Right hindlimb (tissue), 1 donor: ENCODE results near the gene DCAF16.

ENCODE experiments used
- DNase-seq: peaks from one replicate; pipeline ENCODE4 v3.0.0-alpha.2; 2018

Gene DCAF16

DNA sequence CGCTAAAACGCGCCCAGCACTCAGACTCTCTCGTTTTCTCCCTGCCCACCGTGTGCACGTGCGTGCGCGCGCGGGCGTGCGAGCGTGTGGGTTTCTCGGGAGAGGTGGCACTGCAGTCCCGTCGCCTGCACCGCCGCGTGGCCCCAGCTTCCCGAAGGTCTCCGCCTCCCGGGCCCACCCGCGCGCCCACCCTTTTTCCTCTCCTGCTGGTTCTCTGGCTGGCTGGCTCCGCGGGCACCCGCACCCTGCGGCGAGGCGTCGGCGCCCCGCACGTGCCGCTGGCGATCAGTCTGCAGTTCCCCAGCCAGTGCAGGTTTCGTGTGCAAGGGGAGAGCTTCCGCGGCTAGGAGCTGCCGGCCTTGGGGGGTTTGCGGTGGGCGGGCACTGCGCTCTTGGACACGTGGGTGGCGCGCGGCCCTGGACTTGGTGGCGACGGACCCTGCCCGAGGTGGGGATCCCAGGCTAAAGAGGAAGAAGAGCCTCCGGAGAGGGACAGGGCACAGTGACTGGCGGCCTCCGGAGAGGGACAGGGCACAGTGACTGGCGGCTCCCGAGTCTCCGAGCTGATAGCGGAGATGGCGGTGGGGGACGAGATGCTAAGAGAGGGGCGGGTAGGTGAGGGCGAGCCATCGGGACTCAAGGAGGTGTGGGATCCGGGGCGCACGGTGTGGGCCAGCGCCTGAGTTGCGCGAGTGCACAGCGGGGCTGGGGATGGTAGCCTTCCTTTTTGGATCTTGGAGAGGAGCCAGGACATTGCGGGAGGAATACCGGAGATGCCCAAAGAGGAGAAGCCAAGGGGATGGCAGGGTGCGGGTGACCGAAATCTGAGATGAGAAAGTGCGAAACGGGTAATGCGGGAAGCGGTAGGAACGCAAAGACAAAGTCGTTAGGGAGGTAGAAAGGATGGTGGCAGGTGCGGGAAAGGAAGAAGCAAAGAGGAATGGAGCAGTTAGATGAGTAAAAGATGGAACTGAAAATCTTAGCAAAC lies 29.0 kb downstream of the DCAF16 start, which contains the start of gene FAM184B:
Gene FAM184B (minus strand): TSS at position 322 of the 988 bp plus-strand sequence. CDS start 322 bp downstream, outside the sequence.
- DNase-seq: peak; percentile 47

- DNase-seq: no peak
These were observed 29.9 kb downstream of the DCAF16 start for GRCh38 chr4:17780501-17781299.

GRCh38 chr4:17778431-17778830 lies 32.1 kb downstream of the DCAF16 start:
- no peak for DNase-seq

GRCh38 chr4:17773135-17773698 lies 37.3 kb downstream of the DCAF16 start:
- no peak for DNase-seq

- DNase-seq: peak; percentile 33
These were observed 39.2 kb downstream of the DCAF16 start for GRCh38 chr4:17771284-17771908.

DNA sequence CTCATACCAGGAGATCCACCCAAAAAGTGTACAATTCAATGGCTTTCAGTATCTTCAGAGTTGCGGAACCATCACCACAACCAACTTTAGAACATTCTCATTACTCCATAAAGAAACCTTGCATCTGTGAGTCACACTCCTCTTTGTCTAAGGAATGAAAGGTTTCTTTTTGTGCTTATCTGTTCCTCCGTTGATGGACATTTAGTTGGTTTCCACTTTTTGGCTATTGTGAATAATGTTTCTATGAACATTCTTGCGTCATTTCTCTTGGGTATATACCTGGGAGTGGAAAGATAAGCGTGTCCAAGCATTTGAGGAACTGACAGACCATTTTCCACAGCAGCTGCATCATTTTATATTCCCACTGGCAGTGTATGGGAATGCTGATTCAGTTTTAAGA lies 39.7 kb downstream of the DCAF16 start:
- no peak for DNase-seq

GRCh38 chr4:17769406-17770174 lies 41.0 kb downstream of the DCAF16 start:
- no peak for DNase-seq

DNA sequence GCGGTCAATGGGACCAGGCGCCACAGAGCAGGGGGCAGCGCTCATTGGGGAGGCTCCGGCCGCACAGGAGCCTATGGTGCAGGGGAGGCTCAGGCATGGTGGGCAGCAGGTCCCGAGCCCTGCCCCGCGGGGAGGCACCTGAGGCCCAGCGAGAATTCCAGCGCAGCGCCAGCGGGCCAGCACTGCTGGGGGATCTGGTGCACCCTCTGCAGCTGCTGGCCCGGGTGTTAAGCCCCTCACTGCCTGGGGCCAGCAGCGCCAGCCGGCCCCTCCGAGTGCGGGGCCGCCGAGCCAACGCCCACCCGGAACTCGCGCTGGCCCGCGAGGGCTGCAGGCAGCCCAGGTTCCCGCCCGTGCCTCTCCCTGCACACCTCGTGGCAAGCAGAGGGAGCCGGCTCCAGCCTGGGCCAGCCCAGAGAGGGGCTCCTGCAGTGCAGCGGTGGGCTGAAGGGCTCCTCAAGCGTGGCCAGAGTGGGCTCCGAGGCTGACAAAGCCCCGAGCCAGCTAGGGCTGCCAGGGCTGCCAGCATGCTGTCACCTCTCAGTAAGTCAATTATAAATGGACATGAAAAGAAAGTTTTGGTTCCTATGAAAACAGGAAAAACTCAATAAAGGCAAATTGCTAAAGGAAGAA lies 43.6 kb downstream of the DCAF16 start:
- no peak for DNase-seq

DNA sequence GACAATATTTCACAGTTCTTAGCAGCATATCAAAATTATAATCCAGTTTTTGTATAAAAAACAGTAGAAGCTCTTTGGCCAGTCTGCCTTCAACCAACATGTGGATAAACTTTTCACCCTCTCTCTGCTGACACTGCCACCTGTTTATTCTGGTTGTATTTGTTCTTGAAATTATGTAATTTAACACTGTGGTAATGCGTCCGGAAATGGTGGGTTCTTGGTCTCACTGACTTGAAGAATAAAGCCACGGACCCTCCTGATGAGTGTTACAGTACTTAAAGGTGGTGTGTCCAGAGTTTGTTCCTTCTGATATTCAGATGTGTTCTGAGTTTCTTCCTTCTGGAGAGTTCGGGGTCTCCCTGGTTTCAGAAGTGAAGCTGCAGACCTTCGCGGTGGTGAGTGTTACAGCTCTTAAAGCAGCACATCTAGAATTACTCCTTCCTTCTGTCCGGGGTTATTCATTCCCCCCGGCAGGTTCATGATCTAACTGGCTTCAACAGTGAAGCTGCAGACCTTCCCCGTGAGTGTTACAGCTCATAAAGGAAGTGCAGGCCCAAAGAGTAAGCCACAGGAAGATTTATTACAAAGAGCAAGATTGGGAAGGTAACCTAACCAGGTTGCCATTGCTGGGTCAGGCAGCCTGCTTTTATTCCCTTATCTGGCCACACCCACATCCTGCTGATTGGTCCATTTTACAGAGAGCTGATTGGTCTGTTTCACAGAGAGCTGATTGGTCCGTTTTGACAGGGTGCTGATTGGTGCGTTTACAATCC lies 44.9 kb downstream of the DCAF16 start:
- DNase-seq: no peak

- no peak for DNase-seq
These were observed 46.6 kb downstream of the DCAF16 start for GRCh38 chr4:17763931-17764330.

DNA sequence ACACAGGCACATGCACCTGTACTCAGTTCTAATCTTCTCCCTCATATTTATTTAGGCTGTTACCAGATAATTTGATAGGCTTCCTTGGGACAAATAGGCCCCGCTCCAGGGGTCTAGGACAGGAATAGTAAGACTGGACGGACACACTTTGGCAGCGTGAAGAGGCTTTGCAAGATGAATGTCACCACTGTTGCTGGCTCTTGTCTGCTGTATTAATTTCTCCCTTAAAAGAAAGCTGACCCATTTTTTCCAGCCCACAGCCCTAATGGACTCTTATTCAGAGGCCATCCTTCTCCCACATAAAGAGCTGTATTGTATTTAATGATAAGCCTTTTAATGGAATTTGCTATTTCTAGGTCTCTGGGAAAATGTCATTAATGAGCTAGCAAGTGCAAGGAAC lies 47.1 kb downstream of the DCAF16 start:
- no peak for DNase-seq

DNA sequence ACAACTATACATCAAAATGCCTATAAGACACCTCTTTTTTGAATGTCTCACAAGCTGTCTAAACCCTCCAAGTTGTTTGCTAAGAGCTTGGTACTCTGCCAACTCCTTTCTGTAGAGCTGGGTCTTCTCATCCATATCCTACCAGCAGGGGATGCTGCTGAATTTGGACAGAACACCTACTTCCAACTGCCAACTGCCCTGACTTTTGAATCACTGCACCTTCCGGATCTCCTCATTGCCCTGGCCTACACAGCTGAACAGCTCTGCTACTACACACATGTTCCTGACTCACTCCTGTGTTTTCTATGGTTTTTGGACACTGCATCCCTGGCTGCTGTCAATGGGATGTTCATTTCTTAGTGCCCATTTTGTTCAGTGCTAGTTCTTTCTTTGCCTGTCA lies 47.8 kb downstream of the DCAF16 start:
- no peak for DNase-seq

DNA sequence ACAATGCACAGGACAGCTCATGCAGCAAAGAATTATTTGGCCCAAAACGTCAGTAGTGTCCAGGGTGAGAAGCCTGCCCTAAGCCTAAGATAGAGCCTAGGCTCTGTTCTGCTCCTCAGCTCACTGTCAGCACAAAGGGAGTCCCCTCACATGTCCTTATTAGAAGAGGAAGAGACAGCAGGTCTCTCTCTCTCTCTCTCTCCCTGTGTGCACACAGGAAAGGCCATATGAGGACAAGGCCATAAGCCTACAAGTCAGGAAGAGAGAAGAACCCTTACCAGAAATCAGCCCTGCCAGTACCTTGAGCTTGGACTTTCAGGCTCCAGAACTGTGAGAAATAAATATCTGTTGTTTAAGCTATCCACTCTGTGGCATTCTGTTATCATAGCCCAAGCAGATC lies 49.5 kb downstream of the DCAF16 start:
- no peak for DNase-seq

- no peak for DNase-seq
These were observed 49.9 kb downstream of the DCAF16 start for GRCh38 chr4:17760626-17761025.

GRCh38 chr4:17758485-17758884 lies 52.1 kb downstream of the DCAF16 start:
- DNase-seq: no peak

- DNase-seq: no peak
These were observed 52.9 kb downstream of the DCAF16 start for GRCh38 chr4:17757621-17758020.

GRCh38 chr4:17753646-17754045 lies 56.9 kb downstream of the DCAF16 start:
- no peak for DNase-seq
